ENCODE results near the gene TMEM163. TPM values are rescaled to one million over a fixed set of nuclear protein-coding genes. Genes with fewer than 3 reads are reported as not detected.

Gene TMEM163
- total RNA-seq, 2 experiments from 2014 or later: not detected

DNA sequence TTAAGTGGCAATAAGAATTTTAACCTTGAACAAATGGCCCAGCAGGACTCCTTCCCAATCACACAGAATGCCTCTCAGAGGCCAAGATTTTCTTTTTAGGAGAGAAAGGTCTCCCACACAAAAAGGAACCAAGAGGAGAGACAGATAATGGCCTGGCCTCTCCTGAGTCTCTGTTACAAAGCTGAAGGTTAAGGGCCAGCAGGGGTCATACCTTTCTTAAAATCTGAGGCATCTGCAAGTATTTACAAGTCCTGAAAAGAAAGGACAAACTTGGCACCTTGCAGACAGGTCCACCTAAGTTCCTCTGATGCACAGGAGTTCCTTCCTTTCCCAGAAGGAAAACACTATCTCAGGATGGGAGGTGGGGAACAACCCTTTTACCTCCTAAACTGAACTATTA, 142.3 kb downstream of the TMEM163 start:
- H3K36me3 Mint-ChIP-seq (ENCODE audit: low read depth): no peaks in the 10 kb centered on the region
- TF ChIP-seq, protein P1, sequence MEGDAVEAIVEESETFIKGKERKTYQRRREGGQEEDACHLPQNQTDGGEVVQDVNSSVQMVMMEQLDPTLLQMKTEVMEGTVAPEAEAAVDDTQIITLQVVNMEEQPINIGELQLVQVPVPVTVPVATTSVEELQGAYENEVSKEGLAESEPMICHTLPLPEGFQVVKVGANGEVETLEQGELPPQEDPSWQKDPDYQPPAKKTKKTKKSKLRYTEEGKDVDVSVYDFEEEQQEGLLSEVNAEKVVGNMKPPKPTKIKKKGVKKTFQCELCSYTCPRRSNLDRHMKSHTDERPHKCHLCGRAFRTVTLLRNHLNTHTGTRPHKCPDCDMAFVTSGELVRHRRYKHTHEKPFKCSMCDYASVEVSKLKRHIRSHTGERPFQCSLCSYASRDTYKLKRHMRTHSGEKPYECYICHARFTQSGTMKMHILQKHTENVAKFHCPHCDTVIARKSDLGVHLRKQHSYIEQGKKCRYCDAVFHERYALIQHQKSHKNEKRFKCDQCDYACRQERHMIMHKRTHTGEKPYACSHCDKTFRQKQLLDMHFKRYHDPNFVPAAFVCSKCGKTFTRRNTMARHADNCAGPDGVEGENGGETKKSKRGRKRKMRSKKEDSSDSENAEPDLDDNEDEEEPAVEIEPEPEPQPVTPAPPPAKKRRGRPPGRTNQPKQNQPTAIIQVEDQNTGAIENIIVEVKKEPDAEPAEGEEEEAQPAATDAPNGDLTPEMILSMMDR (IDR thresholded peaks at IDR 0.05): no peak
- ChIA-PET CTCF (interaction anchor here (1.5 kb wide), 1 partner anchor 9 kb away, joined by 3 read pairs; no protein-coding TSS in a partner anchor), POLR2A (no interaction called here)
- H3K9me3 Mint-ChIP-seq: no peaks in the 10 kb centered on the region
- no peak overlapping the region for H3K4me3 Mint-ChIP-seq
- ATAC-seq: no peak
- H3K27me3 Mint-ChIP-seq: peaks cover 2% of the 10 kb centered on the region
- H3K4me1 Mint-ChIP-seq (ENCODE audit: low read depth): no peaks in the 10 kb centered on the region
- intact Hi-C loops (cut with micrococcal nuclease): no loop called here
- no peak for DNase-seq
- H3K27ac Mint-ChIP-seq: no peak overlapping the region

DNA sequence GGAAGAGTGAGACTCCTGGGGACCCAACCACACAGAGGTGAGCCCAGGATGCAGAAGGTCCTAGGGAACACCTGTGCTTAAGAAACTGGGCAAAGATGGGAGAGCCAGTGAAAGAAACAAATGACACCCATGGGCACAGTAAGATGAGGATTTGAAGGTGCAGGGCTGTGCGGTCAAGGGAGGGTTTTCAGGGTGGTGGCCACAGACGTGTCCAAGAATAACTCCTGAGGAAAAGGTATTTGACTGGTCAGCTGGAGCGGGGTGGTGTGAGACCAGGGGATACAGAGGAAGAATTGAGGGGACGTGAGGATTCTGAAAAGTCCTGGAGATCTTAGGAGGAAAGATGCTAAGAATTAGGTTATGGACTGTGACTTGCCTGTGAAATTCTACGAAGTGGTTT, 142.9 kb downstream of the TMEM163 start:
- intact Hi-C loops (cut with micrococcal nuclease): no loop called here
- POLR2A ChIA-PET: no interaction called here

DNA sequence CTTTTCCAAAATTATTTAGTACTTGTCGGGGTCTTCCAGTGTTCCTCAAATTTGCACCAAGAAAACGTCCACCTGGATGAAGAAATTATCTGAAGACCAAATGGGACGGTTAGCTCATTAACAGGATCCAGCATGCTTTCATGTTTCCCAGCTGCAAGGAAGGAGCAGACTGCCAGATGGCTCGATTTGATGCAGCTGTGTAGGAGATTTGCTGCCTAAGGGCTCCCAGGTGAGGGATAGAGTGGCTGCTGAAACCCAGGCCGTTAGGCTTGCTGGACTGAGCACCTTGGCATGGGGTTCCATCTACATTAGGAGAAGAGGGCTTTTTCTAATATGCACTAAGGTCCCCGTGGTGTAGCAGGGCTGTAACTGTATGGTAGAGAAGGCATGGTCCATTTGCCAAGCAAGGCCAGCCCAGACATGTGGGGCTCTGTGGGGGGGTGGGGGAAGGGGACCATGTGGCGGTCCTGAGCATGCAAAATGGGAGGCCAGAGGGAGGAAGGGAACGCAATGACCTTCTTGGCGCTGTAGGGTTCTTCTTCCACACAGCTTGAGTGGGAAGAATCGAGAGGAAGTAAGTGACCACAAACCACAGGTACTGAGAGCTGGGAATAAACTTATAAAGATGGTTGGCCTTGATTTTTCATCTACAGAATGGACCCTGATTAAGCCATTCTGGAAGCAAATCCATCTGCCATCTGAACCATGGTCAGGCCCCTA, 144.0 kb downstream of the TMEM163 start:
- Mint-ChIP-seq H3K27ac (no peak overlapping the region), H3K9me3 (no peaks in the 10 kb centered on the region), H3K4me1 (ENCODE audit: low read depth) (no peaks in the 10 kb centered on the region), H3K36me3 (ENCODE audit: low read depth) (no peaks in the 10 kb centered on the region), H3K4me3 (no peak overlapping the region), H3K27me3 (peaks cover 2% of the 10 kb centered on the region)
- ChIA-PET POLR2A (no interaction called here), CTCF (no interaction called here)
- TF ChIP-seq, protein P1 (IDR thresholded peaks at IDR 0.05): no peak
- intact Hi-C loops (cut with micrococcal nuclease): no loop called here
- no peak for ATAC-seq
- no peak for DNase-seq

More for the DNA sequence above, 142.9 kb downstream of the TMEM163 start:
- Mint-ChIP-seq H3K27ac (no peak overlapping the region), H3K27me3 (peaks cover 2% of the 10 kb centered on the region), H3K36me3 (ENCODE audit: low read depth) (no peaks in the 10 kb centered on the region), H3K9me3 (no peaks in the 10 kb centered on the region), H3K4me1 (ENCODE audit: low read depth) (no peaks in the 10 kb centered on the region), H3K4me3 (no peak overlapping the region)
- no peak for ATAC-seq
- CTCF ChIA-PET: interaction anchor here (1.5 kb wide), 1 partner anchor 9 kb away, joined by 3 read pairs; no protein-coding TSS in a partner anchor
- TF ChIP-seq, protein P1 (IDR thresholded peaks at IDR 0.05): no peak
- no peak for DNase-seq

DNA sequence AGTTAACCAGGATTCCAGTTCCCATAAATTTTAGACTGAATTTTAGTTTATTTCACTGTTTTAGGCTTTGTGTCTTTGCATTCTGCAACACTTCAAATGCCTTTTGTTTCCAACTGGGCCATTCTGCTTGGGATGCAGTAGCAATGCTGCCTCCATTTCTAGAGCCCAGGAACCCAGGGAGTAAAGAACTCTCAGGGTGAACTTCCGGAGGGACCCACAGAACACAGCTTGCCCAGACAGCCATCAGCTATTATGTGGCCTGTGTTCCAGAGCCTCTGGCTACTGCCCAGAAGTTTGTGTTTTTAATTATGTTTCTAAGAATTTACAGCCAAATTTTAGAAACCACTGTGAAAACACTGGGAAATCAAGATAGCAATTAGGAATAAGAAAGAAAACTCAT, 145.1 kb downstream of the TMEM163 start:
- H3K4me1 Mint-ChIP-seq (ENCODE audit: low read depth): no peaks in the 10 kb centered on the region
- ChIA-PET CTCF (no interaction called here), POLR2A (no interaction called here)
- DNase-seq (no peak), ATAC-seq (no peak)
- TF ChIP-seq, protein P1 (IDR thresholded peaks at IDR 0.05): no peak
- intact Hi-C loops (cut with micrococcal nuclease): no loop called here
- H3K9me3 Mint-ChIP-seq: no peaks in the 10 kb centered on the region
- no peak overlapping the region for H3K27ac Mint-ChIP-seq
- peaks cover 2% of the 10 kb centered on the region for H3K27me3 Mint-ChIP-seq
- H3K36me3 Mint-ChIP-seq (ENCODE audit: low read depth): no peaks in the 10 kb centered on the region
- H3K4me3 Mint-ChIP-seq: no peak overlapping the region

DNA sequence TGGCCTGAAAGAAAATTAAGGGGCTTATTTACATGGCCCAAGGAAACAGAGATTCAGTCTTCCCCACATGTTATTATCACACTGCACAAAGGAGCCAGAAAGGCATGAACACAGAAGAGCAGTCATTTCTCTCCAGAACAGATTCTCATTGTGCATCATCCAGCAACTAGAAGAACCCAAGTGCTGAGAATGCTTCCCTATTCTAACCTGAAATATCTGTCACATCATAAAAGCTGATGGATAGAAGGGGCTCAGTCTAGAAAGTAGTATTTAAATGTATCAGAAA, 145.8 kb downstream of the TMEM163 start:
- TF ChIP-seq, protein P1 (IDR thresholded peaks at IDR 0.05): no peak
- ATAC-seq (no peak), DNase-seq (no peak)
- no peak overlapping the region for H3K4me3 Mint-ChIP-seq
- H3K27me3 Mint-ChIP-seq: peaks cover 2% of the 10 kb centered on the region
- H3K4me1 Mint-ChIP-seq (ENCODE audit: low read depth): no peaks in the 10 kb centered on the region
- intact Hi-C loops (cut with micrococcal nuclease): no loop called here
- POLR2A ChIA-PET: interaction anchor here (0.7 kb wide), 1 partner anchor 345 kb away, joined by 3 read pairs; no protein-coding TSS in a partner anchor
- H3K27ac Mint-ChIP-seq: no peak overlapping the region
- no peaks in the 10 kb centered on the region for H3K36me3 Mint-ChIP-seq (ENCODE audit: low read depth)
- CTCF ChIA-PET: no interaction called here
- H3K9me3 Mint-ChIP-seq: no peaks in the 10 kb centered on the region
